ENCODE measurements around the gene PYROXD2. TPM values are rescaled to one million over a fixed set of nuclear protein-coding genes. Genes with fewer than 3 reads are reported as not detected.

PYROXD2 gene
- polyA plus RNA-seq, 1 experiment: 23.1 TPM

DNA sequence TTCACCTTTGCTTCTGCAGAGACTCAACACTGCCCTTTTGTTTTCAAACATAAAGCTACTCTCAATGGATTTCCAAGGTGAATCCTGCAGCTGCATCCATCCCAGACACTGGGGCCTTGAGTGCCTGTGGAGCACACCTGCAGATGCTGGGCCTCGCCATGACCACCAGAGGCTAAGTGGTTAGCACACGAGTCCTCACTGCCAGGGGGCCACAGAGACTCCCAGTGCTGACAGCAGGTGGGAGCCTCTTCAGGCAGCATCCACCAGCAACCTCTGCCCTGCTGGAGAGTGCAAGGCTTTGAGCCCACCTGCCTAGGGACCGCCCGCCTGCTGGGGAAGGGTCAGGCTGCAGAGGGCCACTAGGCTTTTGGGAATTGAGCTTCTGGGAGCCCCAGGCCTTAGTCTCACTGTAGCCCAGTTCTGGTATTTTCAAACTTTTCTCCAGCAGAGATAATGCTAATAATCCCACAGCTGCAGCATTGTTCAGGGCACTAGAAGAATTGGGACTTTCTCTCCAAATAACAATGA is 41.1 kb upstream of the PYROXD2 start:
- no peak overlapping the region for H3K4me3 ChIP-seq (ENCODE audit: low read depth, low read length)
- DNase-seq (ENCODE audit: low read depth): no peak
- ChIA-PET POLR2A (no interaction called here), CTCF (interaction anchor here (1.1 kb wide), 1 partner anchor 10 kb away, joined by 3 read pairs; no protein-coding TSS in a partner anchor)
- no peaks in the 10 kb centered on the region for H3K36me3 ChIP-seq (ENCODE audit: control insufficient read depth, insufficient read depth, low read length)
- no peaks in the 10 kb centered on the region for H3K27me3 ChIP-seq (ENCODE audit: control insufficient read depth, insufficient read depth, low read length)
- TF ChIP-seq, protein P1, sequence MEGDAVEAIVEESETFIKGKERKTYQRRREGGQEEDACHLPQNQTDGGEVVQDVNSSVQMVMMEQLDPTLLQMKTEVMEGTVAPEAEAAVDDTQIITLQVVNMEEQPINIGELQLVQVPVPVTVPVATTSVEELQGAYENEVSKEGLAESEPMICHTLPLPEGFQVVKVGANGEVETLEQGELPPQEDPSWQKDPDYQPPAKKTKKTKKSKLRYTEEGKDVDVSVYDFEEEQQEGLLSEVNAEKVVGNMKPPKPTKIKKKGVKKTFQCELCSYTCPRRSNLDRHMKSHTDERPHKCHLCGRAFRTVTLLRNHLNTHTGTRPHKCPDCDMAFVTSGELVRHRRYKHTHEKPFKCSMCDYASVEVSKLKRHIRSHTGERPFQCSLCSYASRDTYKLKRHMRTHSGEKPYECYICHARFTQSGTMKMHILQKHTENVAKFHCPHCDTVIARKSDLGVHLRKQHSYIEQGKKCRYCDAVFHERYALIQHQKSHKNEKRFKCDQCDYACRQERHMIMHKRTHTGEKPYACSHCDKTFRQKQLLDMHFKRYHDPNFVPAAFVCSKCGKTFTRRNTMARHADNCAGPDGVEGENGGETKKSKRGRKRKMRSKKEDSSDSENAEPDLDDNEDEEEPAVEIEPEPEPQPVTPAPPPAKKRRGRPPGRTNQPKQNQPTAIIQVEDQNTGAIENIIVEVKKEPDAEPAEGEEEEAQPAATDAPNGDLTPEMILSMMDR (IDR thresholded peaks at IDR 0.05; ENCODE audit: insufficient read depth, low read depth, low read length): no peak

DNA sequence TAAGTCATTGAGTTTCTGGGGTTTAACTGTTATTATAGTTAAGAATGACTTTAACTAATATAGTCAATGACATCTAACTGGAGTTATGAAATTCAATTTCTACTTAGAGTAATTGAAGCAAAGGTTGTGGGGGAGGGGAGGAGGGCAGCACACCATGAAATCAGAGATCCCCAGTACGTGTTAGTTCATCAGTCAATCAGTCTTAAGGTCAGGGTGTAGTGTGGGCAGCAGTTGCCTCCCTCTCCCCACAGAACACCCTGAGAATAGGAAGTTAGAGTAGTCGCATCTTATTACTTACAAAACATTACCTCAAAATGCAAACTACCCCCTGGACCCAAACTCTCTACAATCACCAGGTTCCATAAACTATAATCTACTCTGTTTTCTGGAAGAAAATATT is 38.7 kb upstream of the PYROXD2 start:
- TF ChIP-seq, protein P1 (IDR thresholded peaks at IDR 0.05; ENCODE audit: insufficient read depth, low read depth, low read length): no peak
- Histone ChIP-seq H3K27me3 (ENCODE audit: control insufficient read depth, insufficient read depth, low read length) (no peaks in the 10 kb centered on the region), H3K4me3 (ENCODE audit: low read depth, low read length) (no peak overlapping the region), H3K36me3 (ENCODE audit: control insufficient read depth, insufficient read depth, low read length) (no peaks in the 10 kb centered on the region)
- POLR2A ChIA-PET: no interaction called here
- CTCF ChIA-PET: no interaction called here
- DNase-seq (ENCODE audit: low read depth): no peak

DNA sequence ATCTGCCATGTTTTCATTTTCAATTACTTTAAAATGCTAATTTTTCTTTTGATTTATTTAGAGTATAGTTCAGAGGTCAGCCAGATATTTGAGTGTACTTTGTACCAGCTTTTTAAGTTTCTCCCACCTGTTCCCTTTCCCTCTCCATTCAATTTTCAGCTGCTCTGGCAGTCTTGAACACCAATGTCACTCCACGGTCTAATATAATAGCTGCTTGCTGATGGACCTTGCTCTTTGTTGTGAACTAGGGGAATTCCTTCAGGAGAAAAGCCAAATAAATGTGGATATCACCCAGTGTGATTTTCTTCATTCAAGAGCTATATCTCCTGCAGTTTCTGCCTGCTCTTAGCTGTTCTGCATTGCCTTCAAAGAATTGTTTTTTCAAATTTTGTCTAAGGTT is 35.6 kb upstream of the PYROXD2 start:
- TF ChIP-seq, protein P1 (IDR thresholded peaks at IDR 0.05; ENCODE audit: insufficient read depth, low read depth, low read length): no peak
- CTCF ChIA-PET: interaction anchor here (1.0 kb wide), 1 partner anchor 25 kb away, joined by 3 read pairs; no protein-coding TSS in a partner anchor
- H3K27me3 ChIP-seq (ENCODE audit: control insufficient read depth, insufficient read depth, low read length): no peaks in the 10 kb centered on the region
- POLR2A ChIA-PET: no interaction called here
- no peak for DNase-seq (ENCODE audit: low read depth)
- no peaks in the 10 kb centered on the region for H3K36me3 ChIP-seq (ENCODE audit: control insufficient read depth, insufficient read depth, low read length)
- H3K4me3 ChIP-seq (ENCODE audit: low read depth, low read length): no peak overlapping the region

DNA sequence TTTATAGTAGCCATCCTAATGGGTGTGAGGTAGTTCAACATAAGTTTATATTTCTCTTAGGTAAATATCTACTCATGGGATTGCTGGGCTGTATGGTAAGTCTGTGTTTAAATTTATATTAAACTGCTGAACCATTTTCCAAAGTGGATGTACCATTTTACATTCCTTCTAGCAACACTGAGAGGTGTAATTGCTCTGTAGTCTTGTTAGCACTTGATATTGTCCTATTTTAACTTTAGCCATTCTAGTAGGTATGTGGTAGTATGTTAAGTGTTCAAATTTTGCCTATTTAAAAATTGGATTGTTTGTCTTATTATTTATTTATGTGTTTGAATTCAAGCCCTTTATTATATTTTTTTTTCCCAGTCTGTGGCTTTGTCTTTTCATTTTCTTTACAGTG is 34.3 kb upstream of the PYROXD2 start:
- ChIA-PET POLR2A (no interaction called here), CTCF (no interaction called here)
- H3K4me3 ChIP-seq (ENCODE audit: low read depth, low read length): no peak overlapping the region
- H3K27me3 ChIP-seq (ENCODE audit: control insufficient read depth, insufficient read depth, low read length): no peaks in the 10 kb centered on the region
- TF ChIP-seq, protein P1 (IDR thresholded peaks at IDR 0.05; ENCODE audit: insufficient read depth, low read depth, low read length): no peak
- no peak for DNase-seq (ENCODE audit: low read depth)
- H3K36me3 ChIP-seq (ENCODE audit: control insufficient read depth, insufficient read depth, low read length): peaks cover 6% of the 10 kb centered on the region

DNA sequence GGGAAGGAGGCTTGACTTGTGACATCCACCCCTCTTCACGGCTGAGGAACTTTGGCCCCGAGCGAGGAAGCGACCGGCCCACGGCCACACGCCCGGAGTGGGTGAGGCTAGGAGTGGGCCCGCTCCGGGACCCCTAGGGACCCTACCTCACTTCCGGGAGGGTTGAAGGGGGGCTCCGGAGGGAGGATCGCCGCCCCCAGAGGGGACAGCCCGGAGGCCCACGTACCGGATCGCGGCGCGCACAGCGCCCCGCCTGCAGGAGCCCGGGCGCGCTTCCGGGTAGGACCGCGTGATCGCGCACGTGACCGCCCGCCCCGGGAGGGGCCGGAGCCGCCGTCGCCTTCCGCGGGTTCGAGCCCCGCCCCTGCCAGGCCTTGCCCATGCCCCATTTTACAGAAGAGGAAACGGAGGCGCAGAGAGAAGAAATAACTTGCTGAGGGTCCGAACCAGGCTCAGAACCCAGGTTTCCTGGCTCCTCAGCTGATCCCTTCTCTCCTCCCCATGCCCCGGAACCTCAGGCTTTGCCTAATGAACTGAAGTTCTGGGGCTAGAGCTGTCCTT is 31.8 kb upstream of the PYROXD2 start, which contains the start of gene HPS1:
TSS of gene HPS1 (minus strand) at position 275 of the 561 bp plus-strand sequence. CDS start 3,695 bp downstream, outside the sequence.
- TF ChIP-seq, protein P1 (IDR thresholded peaks at IDR 0.05; ENCODE audit: insufficient read depth, low read depth, low read length): no peak
- no peak for DNase-seq (ENCODE audit: low read depth)
- Histone ChIP-seq H3K36me3 (ENCODE audit: control insufficient read depth, insufficient read depth, low read length) (peaks cover 10% of the 10 kb centered on the region), H3K27me3 (ENCODE audit: control insufficient read depth, insufficient read depth, low read length) (no peaks in the 10 kb centered on the region), H3K4me3 (ENCODE audit: low read depth, low read length) (peak within 1 kb of the TSS; percentile 77)
- ChIA-PET POLR2A (no interaction called here), CTCF (interaction anchor here (1.0 to 1.3 kb wide), 2 partner anchors 22 to 205 kb away, joined by 3 to 4 read pairs; no protein-coding TSS in a partner anchor)
